NCI-H1436 (cell line): ENCODE results near the gene COL4A2.

Experiments
- DNase-seq: peaks from one replicate; lab custom pipeline; 2025; lab: John Stamatoyannopoulos, UW

COL4A2 gene

DNA sequence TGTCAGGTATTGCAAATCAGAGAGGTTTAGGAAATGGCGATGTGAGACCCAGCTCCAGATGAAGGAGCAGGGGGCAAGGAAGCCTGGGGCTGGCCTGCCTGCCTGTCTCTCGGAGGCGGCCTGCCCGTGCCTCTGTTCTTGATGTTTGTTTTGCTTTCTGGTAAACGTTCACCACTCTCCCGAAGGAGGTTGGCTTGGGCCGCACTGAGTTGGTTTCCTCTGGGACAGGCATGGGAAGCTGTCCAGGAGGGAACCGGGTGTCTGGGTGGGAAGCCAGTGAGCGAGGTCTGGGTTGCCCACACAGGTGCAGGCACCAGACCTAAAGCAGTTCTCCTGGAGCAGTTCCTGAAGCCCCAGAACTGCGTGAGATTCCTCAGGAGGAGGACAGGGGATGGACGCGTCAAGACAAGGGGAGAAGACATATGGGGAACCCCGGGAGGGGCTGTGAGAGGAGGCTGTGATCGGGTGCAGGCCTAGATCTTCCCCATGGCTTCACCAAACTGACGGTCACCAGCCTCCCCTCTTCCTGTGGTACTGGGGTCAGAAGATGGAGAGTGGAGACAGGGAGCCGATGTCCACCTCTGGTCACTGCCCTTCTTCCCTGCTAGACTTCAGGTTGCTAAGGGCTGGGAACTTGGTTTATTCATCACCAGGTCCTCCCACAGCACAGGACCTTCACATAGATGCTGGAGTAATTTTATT lies 15.2 kb downstream of the COL4A2 start:
- no peak for DNase-seq

DNA sequence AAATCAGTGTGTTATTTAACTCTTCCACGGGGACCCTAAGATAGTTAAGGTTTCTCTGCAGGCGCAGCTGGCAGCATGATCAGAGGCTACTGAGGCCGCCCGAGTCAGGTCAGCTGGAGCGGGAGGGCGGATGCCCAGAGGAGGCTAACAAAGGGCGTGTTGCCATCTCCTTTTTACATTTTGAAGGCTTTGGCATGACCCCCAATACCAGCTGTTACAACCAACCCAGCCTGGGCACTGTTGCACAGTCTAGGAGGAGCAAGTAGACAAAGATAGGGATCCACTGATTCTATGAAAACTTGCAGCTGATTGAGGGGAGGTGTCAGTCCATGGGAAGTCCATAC lies 15.7 kb downstream of the COL4A2 start:
- DNase-seq, result no peak

DNA sequence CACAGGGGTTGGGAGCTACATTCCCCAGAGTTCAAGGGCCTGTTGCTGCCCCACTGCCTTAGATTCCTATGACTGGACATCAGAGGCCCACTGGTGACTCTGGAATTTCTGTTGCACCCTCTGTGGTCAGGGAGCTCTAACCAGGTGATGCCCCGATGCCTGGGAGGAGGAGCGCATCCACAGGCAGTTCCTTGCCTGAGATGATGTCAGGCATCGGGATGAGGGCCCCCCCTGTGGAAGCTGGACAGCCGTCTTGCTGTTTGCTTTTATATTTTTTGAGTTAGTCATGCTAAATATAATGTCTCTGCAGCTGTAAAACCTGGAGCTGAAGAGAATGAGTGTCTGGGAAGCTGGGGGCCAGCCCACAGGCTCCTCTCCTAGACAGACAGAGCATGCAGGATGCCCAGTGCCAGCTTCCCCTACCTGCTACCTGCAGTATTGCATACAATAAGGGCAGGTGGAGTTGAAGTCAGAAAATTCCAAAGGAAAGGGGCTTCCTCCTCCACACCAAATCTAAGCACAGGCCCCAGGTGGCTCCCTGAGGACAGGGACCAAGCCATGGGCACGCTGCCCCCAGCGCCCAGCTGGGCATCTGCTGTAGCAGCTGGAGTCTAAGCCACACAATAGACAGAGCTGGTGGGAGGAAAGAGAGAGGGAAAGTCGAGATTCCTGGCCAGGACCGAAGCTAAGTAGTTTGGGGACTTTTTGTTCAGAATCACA lies 16.2 kb downstream of the COL4A2 start:
- no peak for DNase-seq

DNA sequence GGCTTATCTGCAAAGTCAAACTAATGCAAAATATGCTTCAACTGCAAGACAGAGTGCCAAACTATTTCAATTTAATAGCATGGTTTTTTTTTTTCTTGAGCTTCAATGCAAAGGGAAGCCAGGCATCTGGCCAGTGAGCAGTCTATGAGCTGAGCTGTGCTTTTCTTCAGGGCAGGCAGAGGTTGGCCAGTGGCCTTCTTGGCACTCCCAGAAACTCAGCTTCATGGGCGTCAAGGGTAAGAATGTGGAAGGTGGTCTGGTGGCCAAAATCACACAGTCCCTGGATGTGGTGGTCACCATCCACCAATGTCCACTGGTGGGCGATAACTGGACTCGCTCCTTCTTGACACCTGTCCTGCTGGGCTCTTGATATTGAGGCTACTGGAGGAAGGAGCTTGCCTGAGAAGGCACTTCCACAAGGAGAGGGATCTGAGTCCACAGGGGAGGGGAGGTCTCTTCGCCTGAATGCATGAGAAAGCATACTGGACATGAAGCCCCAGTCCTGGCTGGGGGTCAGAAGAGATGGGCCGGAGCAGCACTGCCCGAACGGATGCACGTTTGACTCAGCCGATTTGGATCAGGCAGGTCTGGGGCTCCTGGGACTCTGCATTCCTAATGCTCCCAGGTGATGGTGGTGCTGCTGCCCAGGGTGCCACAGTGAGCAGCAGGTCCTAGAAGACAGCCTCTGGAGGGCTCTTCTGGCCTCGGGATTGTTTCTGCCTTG lies 17.1 kb downstream of the COL4A2 start:
- DNase-seq, result no peak

DNA sequence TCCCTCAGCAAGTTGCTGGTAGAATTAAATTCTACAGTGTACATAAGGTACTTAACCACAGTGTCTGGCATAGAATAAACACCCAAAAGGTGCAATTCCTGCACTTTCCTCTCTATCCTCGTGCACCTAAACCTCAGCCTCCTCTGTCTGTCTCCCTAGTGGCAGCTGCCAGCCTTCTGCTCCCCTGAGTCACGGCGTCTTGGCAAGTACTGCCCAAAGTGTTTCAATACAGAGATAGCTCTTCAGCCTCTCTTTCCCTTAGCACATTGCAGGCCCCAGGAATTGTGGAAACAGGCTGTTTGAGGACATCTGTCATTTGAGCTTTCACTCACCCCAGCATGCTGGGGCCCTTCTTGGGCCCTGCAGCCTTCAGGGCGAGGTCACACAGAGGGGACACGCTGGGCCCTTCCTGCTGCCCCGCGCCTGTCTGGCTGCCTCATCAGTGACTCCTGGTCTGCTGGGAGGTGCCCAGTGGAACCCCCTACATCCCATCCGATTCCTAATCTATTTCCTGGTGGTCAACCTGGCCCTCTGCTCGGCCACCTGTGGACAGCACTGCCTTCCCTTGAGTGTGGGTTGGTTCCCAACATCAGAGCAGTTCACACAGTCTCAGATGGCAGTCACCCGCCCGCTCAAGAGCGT lies 19.3 kb downstream of the COL4A2 start:
- no peak for DNase-seq

DNA sequence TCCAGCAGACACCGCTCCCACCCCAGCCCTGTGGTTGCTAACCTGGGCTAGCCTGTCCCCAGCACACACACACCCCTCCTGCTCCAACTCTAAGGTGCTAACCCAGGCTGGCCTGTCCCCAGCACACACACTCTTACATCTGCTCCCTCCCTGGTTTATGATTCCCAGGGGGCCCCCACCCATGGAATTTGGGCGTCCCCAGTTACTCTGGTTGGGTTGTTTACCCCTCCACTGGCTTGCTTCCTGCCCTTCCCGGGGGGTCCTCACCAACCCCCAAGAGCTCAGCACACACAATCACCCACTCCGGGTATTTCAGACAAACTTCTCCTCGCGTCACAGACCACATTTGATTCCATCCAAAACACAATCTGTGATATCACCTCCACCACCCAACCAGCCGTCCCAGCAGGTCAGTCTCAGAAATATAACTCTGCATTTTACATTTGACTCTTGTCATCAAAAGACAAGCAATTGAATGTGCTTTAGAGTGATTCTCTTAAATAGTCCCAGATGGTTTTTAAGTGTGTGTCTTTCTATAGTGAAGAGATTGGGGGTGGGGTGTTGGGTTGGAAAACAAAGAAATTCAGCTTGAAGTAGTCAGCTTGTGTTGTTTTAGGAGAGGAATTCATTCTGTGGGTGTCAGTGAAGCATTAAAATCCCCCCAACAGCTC lies 20.1 kb downstream of the COL4A2 start:
- no peak for DNase-seq

DNA sequence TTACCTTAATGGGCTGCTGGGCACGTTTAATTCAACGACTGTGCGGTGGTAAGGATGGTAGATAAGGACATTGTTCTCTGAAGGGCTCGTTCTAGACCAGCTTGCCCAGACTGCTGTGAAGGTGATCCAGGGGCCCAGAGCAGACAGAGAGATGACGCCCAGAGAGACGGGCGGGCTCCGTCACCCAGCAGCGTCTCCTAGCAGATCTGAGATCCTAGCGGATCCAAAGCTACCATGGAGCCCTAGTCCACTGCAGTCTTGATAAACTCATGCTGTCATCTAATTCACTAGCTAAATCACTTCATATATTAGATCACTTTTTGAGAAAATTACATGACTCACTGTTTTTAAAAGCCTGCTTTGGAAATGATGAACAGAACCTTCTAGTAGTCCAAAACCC lies 21.5 kb downstream of the COL4A2 start:
- DNase-seq, result no peak

DNA sequence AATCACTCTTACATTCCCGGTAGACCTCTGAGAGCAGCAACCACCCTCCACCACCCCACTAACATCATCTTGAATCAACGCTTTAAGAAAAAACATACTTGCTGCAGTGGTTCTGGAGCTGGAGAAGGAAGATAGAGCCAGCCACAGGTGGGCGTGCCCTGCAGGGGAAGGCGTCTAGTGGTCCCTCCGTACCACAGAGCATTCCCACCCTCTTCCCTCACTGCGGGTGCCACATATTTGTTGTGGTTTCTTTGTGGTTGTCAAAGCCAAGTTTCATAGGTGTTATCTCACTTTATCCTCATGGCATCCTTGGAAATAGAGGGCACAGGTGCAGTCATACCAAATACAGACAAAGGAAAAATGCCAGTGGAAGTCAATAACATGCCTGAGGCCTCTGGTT lies 22.2 kb downstream of the COL4A2 start:
- no peak for DNase-seq

DNA sequence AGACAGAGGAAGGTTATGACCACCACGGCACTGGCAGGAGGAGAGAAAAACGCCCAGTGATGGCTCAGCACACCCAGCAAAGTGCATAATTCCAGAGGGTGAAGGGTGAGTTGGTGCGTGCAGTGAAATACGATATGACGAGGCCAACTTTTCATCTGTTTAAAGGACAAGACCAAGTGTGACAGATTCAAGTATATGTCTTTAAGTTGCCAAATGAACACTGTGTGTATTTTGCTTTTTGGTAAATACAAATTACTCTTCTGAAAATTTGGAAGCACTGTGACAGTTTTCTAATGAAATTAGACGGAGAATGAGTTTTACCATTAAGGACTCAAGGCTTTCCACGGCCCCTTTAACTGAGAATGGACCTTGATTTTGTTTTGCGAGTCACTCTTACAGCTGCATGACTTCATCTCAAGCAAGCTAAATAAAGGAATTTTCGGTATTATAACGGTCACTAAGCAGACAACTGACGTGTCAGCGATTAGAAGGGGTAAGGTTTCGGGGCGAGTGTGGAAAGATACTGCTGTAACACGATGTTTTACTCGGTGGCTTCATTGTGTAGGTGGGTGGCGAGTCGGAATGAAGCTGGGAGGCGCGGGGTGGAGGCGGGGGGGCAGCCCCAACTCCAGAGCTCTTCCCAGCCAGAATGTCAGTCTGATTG lies 22.8 kb downstream of the COL4A2 start:
- DNase-seq, result no peak

DNA sequence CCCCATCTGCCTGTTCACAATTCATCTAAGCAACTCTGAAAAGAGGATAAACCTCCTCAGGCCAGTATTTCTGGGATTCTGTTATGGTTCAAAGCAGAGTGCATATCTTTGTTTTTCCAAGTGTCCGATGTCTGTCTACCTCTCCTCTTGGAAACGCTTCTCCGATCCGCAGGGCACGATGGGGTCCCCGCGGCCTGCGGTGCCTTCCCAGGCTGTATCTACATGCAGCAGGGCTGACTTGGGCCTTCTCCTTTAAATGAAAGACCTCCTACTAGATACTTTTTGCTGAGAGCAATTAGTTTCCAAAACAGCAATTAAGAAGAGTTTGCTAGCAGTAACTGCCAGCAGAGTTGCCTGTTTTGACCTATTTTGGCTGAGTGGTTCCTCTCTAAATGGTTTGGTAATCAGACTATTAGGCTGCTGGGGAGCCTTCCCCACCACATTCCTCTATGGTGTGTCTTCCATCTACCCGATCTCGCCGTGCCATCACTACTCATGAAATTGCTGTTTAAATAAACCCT lies 23.5 kb downstream of the COL4A2 start:
- no peak for DNase-seq

DNA sequence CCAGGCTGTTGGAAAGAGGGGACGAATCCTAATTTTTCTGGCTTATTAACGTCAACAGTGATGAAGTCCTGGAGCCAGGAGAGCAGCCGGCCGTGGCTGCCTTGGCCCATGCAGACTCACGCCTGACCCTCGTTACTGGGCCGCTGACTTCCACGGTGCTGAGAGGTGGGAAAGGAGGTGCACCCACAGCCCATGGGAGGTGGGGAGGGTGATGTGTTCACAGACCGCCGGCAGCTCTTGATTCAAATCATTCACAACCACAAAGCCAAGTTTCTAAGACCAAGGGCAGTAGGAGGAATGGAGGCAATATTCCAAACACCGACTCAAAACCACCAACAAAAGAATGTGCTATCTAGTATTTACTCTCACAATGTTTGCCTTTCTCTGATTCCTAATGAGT lies 24.3 kb downstream of the COL4A2 start:
- no peak for DNase-seq

DNA sequence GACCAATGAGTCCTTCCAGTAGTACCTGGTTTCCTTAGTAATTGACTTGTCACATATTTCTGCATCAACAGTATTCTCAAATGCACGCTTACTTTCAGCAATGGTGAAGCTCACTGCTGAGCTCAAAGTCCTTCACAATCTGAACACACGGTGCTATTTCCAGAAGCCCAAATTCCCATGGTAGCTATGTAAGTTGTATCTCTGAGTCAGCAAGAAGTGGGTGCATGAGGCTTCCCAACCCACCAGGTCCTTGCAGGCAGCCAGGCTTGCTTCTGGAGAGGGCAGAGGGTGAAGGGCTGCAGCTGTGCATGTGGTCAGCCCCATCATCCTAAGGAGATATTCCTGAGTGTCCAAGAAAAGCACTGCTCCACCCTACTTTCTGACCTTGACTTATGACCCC lies 25.7 kb downstream of the COL4A2 start:
- no peak for DNase-seq

DNA sequence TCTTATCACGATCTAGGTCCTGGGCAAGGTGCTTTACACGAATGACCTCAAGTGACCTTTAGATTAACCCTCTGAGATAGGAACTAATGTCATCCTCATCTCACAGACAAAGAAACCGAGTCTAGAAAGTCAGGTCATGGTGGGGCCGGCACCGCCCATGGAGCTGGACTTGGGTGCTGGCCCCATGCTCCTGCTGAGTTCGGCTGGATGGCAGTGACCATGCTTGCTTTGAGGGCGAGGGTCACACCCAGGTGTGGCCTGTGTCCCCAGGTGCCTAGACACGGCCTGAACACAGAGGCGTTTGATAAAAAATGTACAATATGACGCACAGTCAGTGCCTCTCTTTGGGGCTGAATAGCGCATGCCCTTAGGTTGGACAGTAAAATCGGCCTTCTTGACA lies 26.8 kb downstream of the COL4A2 start:
- DNase-seq, result no peak

DNA sequence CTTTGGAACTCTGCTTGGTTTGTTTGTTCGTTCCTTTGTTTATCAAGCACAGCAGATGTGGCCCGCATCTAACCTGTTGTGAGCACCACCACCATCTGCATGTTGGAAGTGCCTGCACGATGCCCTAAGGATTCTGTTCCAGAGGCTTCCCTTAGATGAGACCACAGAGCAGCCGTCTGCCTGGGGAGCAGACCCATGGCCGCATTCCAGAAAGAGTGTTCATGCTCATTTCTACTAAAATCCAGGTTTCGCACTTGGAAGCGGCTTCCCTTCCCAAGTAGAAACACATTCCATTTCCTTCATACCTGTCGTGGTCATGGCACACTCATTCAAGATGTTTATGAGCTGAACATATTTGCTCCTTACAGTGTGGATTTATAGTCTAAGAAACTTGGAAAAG lies 27.2 kb downstream of the COL4A2 start:
- no peak for DNase-seq

DNA sequence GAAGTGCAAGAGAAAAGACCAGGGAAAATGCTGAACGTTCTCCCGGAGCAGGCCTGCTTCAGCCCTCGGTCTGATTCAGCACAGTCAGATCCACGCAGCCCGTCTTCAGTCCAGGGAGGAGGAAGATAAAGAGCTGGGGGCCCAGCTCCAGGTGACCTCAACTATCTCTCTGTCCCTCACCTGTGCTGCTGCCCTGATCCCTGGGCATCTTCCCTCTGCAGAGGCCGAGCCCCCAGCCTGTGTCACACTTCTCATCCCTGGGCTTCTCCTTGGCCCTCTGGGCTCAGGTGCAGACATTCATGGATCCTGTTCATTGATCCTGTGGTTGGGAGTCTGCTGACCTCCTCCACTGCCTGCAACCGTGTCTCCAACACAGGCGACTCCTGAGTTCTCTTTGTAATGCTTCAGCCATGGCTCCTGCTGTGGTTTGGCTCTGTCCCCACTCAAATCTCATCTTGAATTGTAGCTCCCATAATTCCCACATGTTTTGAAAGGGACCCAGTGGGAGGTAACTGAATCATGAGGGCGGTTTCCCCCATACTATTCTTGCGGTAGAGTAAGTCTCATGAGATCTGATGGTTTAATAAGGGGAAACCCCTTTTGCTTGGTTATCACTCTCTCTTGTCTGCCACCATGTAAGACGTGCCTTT lies 27.9 kb downstream of the COL4A2 start:
- DNase-seq, result no peak

DNA sequence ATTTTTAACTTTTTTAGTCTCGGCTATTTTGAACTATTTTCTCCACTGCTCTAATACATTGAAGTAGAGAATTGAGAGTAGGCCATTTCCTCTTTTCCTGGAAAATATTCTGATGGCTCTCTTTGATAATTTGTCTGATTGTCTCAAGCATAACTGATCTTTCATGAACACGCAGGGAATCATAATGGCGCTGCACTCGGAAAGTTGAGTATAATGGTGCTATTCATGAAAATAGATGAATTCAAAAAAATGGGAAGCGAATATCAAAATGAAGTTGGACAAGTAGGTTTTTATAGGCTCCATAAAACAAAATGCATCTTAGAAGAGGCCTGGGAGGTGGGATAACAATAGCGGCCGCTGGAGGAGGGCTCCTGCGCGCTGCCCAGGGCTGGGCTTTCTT lies 29.0 kb downstream of the COL4A2 start:
- DNase-seq, result no peak

DNA sequence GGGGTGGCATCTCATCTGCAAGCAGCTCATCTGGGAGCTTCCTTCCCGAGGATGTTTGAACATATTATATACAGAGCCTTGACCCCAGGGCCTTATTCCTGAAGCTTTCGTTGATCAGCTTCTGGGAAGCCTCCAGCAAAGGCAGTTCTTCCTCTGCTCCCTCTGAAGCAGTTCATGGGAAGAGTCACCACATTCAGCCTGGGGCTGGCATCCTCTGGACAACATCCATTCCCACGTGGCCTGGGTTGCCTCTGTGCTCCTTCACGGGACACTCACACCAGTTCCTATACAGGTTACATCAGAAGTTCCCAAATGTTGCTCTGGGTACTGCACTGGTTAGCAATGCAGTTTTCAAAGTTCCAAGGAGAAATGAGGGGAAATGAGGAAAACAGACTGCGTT lies 29.6 kb downstream of the COL4A2 start:
- no peak for DNase-seq

DNA sequence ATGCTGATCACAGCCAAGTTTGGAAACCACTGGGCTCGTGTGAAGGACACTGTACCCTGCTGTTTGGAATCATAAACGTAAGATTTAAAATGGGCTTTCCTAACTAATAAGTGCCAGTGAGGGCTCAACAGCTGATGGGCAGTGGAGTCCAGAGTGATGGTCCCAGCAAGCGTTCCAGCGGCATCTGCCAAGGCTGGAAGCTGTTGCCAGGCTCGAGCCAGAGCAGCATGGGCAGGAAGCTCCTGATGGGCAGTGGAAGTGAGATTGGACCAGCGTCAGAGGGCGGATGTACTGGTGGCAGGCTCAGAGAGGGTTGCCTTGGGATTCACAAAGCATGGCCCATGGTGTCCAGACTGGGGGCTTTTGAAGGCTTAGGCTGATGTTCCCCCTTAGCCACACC lies 30.2 kb downstream of the COL4A2 start:
- DNase-seq, result no peak

DNA sequence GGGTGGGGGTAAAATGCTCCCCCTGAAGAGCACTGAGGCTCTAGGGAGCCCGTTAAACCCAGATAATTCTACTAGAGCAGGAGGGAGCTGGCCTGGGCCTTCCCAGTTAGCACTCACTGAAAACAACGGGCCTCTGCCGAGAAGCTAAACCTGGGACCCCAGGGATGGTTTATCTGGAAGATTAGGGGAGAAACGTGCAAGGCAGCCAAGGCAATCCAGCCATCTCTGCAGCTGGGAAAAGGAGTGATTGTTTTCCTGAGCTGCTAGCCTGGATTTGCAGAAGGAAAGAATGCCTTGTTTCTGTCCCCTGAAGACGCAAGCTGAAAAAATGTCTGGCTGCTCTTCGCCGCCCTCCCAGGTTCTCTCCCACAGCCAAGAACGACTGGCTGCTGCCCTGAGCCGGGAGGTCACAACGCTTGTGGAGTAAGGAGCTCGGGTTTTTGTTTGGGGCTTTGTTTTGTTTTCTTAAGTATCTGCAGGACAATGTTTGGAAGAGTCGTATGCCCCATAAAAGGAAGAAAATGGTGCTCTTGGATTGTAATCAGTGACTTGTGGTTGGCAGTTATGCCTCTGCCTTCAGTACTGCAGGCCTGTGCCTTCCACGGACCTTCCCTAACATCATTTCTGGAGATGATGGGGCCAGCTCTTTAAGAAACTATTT lies 31.5 kb downstream of the COL4A2 start:
- DNase-seq, result no peak

DNA sequence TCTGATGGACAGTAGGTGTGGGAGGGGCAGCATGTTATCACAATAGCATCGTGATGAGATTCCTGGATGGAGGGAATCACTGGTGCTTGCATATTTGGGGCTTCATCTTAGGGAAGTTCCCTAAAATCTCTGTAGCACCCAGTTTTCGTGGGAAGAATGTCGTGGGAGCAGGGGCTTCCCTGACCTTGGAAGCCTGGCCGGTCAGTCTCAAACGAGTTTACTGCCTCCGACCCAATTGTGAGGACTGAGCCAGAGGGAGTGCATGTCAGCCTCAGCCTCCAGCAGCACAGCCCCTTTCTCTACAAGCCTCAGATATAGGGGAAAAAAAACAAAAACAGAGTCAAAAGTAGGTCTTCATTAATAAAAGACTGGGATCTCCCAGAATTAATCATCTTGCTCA lies 32.2 kb downstream of the COL4A2 start:
- DNase-seq, result no peak
